Activated T-cell treated with anti-CD3 and anti-CD28 coated beads for 1 hour (primary cell): ENCODE results near the gene SYT14.
"Not testable (repeated sequence)": the region's sequence is repeated elsewhere in the genome, so short reads cannot be mapped to it uniquely, and the experiment has no call there.

Experiments
- DNase-seq: peaks from one replicate; pipeline ENCODE4 v3.0.0-alpha.2; 2020; ENCODE audit warnings: low read depth

Gene SYT14

GRCh38 chr1:209937996-209938959, at the start of gene SYT14:
Gene SYT14, plus strand, starts transcription at chr1:209938217. Its CDS starts 48 bp downstream, at chr1:209938265.
- DNase-seq, result no peak

DNA sequence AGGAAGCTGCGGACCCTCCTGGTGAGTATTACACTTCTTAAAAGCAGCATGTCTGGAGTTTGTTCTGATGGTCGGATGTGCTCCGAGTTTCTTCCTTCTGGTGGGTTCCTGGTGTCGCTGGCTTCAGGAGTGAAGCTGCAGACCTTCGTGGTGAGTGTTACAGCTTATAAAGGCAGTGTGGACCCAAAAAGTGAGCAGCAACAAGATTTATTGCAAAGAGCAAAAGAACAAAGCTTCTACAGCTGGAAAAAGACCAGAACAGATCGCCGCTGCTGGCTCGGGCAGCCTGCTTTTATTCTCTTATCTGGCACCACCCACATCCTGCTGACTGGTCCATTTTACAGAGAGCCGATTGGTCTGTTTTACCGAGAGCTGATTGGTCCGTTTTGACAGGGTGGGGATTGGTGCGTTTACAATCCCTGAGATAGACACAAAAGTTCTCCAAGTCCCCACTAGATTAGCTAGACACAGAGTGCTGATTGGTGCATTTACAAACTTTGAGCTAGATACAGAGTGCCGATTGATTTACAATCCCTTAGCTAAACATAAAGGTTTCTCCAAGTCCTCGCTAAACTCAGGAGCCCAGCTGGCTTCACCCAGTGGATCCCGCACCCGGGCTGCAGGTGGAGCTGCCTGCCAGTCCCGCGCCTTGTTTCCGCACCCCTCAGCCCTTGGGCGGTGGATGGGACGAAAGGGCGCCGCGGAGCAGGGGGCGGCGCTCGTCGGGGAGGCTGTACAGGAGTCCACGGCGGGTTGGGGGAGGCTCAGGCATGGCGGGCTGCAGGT, 49.5 kb upstream of the SYT14 start:
- not testable (repeated sequence) for DNase-seq

DNA sequence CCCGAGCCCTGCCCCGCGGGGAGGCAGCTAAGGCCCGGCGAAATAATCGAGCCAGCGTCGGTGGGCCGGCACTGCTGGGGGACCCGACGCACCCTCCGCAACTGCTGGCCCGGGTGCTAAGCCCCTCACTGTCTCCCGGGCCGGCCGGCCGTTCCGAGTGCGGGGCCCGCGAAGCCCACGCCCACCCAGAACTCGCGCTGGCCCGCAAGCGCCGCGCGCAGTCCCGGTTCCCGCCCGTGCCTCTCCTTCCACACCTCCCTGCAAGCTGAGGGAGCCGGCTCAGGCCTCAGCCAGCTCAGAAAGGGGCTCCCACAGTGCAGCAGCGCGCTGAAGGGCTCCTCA, 49.0 kb upstream of the SYT14 start:
- no peak for DNase-seq

GRCh38 chr1:209890641-209891330, 47.2 kb upstream of the SYT14 start:
- DNase-seq, result no peak

DNA sequence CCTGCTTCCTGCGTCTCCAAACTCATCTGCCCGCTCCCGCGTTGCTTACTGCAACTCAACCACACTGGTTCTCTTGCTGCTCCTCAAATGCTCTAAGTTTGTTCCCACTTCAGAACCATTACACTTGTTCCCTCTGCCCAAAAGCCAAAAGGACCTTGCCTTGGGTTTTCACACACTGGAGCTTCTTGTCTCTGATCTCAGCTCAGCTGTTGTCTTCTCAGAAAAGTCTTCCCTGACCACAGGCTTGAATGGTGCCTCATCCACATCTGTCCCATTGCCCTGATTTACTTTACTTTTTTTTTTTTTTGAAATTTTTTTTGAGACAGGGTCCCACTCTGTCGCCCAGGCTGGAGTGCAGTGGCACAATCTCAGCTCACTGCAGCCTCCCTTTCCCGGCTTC, 44.3 kb upstream of the SYT14 start:
- DNase-seq, result no peak

GRCh38 chr1:209895709-209896108, 42.3 kb upstream of the SYT14 start:
- DNase-seq, result no peak

DNA sequence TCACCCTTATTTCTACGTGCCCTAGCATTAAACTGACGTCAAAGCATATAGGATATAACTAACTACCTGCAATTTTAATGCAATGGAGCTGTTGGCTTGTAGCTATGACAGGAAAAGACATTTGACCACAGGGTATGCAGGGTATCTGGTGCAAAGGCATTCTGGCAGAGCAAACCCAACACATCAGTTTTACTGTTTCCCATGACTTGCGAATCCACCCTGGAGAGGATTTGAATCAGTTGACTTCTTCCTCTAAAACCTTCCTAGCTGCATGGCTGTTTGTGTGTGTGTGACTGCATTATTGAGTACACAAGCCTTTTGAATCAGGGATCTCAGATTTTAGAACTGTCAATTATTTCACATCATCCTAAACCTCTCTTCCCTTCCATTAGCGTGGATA, 41.7 kb upstream of the SYT14 start:
- no peak for DNase-seq

- not testable (repeated sequence) for DNase-seq
Measured at GRCh38 chr1:209898271-209898670, 39.7 kb upstream of the SYT14 start.

- not testable (repeated sequence) for DNase-seq
Measured at GRCh38 chr1:209898851-209899250, 39.2 kb upstream of the SYT14 start.

DNA sequence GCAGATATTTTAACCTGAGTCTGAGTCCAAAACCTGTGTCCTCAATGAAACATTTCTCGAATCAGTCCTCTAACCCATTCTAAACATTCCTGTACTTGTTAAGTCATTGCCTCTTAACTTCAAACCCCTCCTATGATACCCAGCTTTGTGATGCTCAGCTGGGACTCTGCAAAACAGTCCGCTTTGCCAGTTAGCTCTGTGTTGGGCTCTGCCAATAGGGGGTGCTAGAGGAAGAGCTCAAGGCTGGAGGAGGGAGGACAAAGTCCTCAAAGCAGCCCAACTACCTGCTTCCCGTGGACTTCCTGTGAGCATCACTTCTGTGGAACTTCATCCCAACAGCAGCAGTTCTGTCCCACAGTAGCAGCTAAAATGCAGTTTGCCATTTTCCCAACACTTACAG, 38.1 kb upstream of the SYT14 start:
- no peak for DNase-seq

GRCh38 chr1:209900734-209901133, 37.3 kb upstream of the SYT14 start:
- no peak for DNase-seq

DNA sequence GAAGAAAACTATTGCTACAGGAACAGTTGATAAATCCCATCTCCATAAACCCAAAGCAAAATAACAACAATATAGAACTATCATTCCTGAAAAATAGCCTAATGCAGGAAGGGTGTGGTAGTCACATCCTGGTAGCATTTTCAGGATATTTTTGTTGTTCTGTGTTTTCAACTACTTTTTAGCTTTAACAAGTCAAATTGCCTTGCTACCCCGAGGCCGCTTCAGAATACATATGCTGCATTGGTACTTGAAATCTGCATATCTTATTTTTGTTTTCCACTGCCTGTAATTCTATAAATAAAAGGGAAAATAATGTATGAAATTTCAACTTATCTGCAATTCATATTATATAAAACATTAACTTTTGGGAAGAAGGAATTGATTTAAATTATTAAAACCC, 36.8 kb upstream of the SYT14 start:
- no peak for DNase-seq

DNA sequence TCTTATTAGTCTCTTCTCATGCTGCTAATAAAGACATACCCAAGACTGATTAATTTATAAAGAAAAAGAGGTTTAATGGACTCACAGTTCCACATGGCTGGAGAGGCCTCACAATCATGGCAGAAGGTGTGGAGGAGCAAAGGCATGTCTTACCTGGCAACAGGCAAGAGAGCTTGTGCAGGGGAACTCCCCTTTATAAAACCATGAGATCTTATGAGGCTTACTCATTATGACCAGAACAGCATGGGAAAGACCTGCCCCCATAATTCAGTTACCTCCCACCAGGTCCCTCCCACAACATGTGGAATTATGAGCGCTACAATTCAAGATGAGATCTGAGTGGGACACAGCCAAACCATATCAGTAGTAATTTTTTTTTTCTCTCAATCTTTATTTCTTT, 33.2 kb upstream of the SYT14 start:
- not testable (repeated sequence) for DNase-seq

DNA sequence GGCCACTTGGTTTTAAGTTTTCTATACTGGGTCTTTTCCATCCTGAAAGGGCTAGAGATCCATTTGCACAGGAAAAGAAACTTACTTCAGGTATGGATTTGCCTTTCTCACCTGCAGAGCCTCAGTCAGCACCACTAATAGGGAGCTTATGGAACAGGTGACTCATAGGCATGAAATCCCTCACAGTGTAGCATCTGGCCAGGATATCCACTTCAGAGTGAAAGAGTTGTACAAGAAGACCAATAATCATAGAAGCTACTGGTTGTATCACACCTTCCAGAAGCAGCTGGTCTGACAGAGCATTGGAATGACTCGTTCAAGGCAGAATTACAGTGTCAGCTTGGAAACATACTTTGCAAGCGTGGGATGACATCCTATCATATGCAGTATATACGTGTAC, 26.3 kb upstream of the SYT14 start:
- no peak for DNase-seq

- DNase-seq, result no peak
Measured at GRCh38 chr1:209912306-209912705, 25.7 kb upstream of the SYT14 start.

DNA sequence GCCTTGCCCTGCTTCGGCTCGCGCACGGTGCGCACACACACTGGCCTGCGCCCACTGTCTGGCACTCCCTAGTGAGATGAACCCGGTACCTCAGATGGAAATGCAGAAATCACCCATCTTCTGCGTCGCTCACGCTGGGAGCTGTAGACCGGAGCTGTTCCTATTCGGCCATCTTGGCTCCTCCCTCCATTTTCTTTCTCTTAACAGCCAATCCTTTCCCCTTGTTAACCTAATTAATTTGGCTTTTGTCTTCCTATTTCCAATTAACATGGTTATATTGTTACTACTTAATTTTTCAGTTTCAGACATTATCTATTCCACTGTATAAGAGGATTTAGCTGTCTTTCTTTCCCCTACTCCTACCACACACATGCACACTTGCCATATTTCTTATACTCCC, 18.4 kb upstream of the SYT14 start:
- not testable (repeated sequence) for DNase-seq

DNA sequence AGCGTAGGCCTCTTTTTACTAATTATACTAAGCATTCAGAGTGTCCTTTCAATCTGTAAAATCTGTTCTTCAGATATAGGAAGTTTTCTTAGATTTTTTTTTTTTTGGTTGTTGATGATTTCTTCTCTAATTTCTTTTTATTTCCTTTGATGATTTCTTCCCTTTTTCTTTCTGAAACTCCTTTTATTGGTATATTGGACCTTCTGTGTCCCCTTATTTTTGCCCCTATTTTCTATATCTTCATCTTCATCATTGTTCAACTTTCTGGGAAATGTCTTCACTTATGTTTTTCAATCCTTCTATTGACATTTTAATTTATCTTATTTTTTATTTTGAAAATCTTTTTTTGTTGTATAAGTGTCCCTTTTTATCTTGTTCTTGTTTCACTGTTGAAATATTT, 17.2 kb upstream of the SYT14 start:
- DNase-seq, result no peak

GRCh38 chr1:209924390-209924789, 13.6 kb upstream of the SYT14 start:
- no peak for DNase-seq

DNA sequence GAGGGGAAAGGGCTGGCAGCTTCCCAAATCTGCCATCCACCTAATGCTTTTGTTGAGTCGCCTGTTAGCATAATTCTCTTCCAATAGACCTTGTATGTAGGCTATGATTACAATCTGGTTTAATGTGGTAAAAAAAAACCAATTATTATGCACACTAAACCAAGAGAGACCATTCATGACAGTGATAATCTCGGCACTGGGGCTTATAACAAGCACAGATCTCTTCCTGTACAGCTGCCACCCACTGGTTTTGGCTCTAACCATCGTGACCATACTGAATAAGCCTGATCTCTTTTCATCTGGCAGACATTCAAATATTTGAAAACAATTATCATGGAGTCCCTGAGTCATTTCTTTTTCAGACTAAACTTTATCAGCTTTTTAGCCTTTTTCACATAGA, 12.0 kb upstream of the SYT14 start:
- no peak for DNase-seq

DNA sequence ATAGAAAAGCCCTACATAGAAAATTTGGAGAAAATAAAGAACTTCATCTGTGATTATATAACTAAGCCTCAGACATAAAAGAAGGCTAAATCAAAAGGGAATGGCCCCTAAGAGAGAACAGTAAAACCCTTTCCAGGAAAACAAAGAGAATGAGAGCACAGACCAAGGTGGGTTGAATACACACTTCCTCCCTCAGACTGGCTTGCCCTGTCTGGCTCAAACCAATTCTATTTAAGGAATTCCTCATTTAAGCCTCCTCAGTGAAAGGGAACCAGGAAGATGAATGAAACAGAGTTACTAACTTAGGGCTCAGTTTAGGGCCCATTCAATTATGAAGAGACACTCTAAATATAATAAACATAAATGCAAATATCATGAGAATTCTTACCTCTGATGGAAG, 10.6 kb upstream of the SYT14 start:
- no peak for DNase-seq

DNA sequence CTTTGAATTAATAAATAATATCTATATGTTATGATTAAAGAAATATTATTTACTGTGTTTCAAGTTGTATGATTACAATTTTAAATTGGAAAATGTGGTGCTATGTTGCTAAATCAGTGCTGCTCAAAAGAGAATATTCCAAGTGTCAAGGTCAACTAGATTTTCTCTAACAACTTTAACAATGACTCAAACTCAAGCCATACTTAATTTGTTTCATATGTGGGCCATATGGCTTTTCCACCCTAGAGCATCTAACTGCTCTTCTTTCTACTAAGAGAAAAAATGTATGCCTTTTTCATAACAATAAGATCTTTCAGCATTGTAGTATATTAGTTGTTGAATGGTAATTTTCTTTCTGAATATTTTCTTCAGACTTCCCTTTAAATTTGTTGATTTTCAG, 8.3 kb upstream of the SYT14 start:
- no peak for DNase-seq

- DNase-seq, result no peak
Measured at GRCh38 chr1:209931141-209931540, 6.9 kb upstream of the SYT14 start.

DNA sequence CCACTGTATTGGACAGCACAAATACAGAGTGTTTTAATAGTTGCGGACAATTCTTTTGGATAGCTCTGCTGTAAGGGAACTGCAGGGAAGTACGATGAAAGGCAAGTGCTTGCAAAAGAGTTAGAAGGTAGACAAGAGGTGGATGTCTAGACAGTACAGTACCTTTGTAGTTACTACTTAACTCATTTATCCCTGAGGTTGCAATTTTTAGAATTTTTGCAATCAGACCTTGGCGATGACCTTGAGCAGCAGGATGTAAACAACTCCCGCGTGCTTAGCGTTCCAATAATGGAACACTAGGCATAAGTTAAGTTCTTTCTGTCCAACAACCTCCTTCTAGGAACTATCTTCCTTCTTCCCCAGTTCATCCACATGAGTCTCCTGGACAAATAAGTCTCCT, 1.9 kb upstream of the SYT14 start:
- DNase-seq, result no peak
